Myocyte (in vitro differentiated cells): ENCODE data around the gene SPRED2. TPM values are rescaled to one million over a fixed set of nuclear protein-coding genes. Genes with fewer than 3 reads are reported as not detected.

Source experiments
- DNase-seq: peaks from one replicate; pipeline ENCODE4 v3.0.0-alpha.2; 2012; ENCODE audit warnings: low read depth
- total RNA-seq: library from RNA; depleted of rRNA; stranded (reverse); fragments of >200 nt; gene quantifications from 2 replicates; pipeline ENCODE4 v1.2.3, GENCODE V29; 2014

The SPRED2 gene
- total RNA-seq, 1 donor from 2014 or later: 11.7 TPM

DNA sequence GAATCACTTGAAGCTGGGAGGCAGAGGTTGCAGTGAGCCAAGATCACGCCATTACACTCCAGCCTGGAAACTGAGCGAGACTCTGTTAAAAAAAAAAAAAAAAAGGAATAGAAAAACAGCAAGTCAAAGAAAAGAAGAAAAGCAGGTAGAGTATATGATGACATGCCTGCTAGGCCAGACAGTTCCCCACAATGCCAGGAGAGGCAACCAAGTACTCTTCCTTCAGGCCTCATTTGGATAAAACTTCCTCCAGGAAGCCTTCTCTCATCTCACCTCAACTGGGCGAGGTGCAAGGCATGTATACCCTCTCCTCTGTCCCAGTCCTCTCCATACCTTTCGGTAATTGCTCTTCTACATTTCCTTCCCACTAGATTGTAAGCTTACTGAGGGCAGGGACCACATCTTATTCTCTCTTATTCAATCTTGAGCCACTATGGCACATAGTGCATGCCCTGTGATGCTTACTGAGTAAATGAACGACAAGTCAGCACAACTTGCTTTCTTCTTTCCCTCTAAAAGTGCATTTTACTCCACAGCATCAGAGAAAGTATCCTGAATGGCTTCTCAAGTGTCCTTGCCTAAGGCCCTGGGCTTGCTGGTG, 10.1 kb upstream of the SPRED2 start:
- no peak for DNase-seq

DNA sequence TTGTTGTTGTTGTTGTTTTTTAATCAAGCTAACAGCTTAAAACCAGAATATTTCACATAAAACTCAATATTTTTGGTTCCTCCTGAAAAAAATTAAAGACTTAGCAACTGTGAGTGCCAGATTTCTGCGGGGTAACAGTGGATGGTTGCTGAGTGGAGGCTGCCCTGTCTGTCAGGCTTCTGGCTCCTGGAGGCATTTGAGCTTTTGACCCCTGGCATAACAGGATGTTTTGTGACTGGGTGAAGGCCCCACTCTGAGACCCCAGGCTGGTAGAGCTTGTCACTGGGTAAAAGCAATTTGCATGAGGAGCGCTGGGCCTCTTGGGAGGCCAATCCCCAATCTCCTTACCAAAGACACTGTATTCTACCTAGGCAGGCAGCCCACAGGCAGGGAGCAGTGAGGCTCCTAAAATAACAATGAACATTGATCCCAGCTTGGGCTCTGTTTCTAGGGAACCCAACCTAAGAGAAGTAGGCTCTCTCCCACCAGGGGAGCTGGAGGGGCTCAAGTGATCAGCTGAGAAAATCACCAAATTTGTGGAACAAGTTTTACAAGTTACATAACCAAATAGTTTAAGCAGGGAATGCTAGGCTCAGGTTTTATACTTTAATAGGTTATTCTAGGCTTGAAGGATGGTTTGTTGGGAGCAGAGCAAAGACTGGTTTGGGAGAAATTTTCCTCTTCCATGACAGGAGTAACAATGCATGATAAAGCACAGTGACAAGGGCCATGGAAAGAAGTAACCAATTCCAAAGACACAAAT, 5.9 kb upstream of the SPRED2 start:
- no peak for DNase-seq

DNA sequence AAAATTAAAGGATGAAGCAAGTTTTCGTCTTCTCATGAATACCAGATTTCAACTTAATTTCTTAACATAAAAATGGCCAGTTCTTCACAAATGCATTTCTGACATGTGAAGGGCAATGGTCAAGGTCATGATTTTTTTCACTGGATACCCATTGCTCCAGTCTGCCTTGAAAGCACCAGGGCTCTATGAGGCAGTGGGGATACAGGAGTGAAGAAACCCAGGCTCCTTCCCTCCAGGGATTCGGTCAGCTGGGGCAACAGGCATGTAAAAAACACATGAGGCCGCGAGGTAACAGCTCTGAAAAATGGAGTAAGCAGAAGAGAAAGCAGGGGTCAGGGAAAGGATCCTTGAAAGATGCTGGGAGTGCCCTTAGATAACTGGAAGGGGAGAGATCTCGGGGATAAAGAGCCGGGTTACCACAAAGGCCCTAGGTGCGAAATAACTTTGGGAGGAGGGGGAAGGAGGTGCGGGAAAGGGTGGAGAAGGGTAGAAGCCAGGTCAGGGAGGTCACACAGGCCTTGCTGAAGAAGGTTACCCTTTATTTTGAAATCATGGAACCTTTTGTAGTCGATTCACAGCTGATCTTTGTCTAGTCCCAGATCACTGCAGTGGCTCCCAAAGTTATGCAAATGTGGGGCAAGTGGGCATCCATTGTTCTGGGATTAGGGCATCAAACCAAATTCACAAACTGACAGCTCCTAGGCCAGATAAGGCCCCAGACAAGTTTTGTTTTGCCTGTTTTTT, 5.2 kb upstream of the SPRED2 start:
- DNase-seq: no peak

DNA sequence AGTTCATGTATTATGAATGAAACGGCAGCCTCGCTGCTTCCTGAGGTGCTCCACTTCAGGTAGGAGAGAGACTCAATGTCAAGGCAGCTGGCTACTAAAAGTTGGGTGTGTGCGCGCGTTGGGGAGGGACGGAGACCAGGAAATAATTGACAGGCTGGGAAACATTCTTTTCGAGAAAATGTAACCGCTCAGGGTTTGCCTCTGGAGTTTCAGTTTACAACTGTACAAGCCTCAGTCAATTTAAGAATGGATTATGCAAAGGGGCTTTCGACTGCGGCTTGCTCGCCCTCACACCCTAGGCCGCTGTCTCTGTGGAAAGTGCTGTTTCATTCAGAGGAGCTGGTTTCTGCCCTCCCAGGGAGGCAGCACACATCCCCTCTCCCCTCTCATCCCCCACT, 4.4 kb upstream of the SPRED2 start:
- DNase-seq: no peak

DNA sequence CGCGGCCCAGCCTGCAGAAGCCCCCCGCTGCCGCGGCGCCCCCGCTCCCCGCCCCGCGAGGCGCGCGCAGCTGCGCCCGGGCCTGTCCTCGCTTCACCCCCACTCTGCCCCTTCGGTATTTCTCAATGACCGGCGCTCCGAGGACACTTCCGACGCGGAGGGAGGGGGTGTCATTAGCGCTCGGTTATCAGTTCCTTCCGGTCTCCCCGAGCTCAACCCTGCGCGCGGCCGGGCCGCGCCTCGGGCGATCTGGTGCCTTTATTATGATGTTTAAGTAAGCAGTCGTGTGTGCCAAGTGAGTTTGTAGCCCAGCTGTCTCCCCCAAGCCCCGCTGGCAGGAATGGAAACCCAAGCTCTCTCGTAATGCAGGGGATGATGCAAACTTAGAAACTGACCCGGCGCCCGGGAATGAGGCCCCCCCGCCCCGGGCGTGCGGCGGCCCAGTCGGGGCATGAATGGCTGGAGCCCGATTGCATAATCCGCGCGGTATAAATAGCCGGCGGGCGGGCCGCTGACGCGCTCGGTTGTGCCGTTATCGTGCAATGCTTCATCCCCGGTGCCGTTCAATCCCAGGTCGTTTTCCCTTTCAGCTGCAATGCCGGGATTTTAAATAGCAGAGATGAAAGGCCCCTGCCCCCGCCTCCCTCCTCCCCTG, 3.9 kb upstream of the SPRED2 start:
- peak; percentile 97 for DNase-seq

DNA sequence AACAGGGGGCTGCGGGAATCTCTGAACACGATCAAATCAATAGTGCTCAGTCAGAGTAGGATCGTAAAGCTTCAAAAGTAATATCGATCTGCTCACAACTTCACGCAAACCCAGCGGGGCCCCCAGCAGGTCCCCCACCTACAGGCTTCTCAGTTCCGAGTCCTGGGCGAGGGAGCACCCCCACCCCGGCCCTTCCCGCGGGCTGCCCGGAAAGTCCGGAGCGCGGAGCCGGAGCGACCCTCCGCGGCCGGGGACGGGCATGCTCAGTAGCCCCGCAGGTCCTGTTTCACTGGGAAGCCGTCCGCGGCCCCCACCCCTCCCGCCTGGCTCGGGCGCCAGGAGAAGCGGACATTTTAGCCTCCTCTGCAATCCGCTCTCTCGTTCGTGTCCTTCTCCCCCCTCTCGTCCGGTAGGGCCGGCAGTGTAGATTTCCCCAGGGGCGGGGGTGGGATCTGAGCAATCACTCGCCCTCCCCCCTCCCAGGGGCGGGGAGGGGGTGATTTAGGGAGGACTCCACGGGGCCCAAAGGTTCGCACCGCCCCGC, 3.3 kb upstream of the SPRED2 start:
- peak; percentile 89 for DNase-seq

DNA sequence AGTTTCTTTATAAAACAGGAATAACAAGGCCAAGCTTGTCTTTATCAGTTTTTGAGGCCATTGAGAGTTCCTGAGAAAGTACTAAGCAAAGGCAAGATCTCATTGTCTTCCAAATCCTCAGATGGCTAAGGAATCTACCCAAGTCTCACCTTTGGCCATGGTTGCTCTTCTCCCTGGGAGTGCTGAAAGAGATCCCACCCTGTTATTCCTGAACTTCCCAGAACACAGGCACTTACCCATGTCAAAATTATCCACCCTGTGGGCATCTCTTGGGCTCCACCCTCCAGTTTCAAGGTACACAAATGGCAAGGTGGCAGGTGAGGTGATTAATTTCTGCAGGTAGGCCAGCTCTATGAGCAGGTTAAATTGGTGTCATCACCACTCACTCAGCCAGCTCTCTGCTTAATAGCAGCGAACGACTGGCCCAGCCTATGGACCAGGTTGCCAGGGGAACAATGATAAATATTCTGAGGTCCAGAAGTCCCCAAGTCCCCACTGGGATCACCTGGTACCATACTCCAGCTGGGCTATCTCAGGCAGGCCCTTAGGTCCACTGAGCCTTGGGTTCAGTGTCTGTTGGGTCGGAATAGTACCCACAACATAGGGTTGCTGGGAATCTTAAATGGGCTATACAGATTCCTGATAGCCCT, 2.3 kb upstream of the SPRED2 start:
- no peak for DNase-seq

DNA sequence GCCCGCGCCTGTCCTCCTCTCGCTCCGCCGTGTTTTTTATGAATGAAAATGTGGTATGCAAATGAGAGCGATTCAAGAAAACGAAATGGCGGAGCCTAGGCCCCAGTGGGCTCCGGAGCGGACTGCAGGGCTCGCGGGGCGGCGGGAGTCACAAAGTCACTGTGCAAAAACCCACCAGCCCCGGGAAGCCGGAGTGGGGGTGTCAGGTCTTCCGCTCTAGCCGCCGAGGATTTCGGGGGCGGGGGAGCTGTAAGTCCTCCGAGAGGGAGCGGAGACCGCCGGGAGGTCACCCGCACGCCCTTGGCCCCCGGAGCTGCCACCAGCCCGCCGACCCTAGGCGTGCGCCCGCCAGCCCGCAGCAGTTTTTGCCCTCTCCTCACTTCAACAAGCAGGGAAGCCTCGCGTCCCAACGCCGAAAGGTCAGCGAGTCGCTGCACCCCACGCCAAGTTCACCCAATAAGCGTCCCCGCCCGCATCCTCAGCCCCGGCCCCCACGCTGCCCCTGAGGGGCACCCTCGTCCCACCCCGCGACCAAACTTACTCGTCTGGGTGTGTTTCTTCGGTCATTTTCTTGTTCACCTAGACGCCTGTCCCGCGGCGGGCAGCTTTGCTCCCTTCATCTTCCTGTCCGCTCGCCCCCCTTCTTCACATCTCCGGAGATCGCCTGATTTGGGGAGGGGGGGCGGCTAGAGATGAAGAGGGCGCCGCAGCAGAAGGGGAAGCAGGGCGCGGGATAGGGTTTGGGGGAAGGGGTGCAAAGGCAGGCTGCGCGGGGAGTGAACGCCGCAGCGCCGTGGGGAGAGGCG, 775 bp downstream of the SPRED2 start:
- DNase-seq: peak; percentile 66

DNA sequence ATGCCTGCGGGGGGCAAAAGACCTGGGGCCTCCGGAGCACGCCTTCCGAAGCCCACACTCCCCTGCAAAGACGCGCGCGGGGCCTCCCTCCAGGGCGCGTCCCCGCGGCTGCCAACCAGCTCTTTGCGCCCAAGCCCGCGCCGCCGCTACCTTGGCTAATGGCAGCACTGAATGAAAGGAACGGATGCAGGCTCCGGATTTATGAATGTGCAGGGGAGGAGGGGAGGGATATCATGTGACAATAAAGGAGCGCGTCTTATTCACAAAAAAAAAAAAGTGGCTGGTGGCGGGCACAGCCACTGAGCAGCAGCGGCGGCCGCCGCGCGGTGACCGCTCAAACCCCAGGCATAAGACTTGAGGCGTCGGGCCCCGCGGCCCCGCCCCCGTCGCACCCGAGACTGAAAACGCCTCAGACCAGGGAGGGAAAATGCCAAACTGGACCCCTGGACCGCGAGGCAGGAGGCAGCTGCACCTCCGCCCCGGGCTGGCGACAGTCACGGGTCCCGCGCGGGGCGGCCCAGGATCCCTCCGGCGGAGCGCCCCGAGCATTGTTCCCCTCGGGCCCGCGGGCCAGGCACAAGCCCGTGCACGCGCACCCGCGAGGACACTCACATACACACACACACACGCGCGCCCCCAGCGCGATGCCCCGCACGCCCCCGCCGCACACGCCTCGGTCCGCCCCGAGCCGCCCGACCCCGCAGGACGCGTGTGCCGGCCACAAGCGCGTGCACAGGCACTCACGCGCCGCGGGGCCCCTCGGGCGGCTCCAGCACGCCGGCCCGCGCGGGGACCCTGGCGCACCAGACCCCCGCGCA, 1.6 kb downstream of the SPRED2 start:
- peak; percentile 73 for DNase-seq

DNA sequence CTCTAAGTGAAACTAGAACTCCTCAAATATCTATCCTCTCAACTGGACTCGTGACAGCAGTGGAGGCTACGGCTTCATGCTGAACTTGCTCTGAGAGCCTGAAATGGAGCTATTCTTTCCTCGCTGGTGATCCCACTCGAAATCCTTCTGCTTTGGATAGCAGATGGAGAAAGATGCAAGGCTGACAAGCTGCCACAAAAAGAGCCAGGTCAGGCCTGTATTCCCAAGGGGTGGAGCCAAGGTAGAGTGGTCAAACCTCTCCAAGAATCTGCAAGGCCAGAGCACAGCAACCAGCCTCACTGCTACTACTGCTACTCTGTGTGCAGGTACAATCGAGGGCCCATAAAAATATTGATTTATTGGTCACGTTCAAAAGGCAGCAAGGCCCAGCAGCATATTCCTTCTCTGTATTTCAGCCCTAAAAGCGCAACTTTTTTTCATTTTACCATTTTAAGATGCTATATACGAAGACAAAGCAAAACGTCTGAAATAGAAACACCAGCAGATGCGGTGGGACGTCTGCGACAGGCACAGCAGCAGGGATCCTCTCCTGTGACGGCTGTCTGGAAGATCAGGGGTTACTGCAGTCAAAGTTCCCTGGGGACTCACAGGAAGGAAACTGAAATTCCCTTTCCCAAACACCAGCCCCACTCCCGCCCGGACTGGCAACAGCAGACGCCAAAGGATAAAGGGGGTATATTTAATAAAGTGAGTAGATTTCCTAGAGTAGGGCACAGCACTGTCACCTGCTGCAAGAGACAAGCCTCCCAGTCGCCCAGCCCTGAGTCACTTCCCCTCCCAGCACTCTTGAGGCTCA, 2.4 kb downstream of the SPRED2 start:
- no peak for DNase-seq

DNA sequence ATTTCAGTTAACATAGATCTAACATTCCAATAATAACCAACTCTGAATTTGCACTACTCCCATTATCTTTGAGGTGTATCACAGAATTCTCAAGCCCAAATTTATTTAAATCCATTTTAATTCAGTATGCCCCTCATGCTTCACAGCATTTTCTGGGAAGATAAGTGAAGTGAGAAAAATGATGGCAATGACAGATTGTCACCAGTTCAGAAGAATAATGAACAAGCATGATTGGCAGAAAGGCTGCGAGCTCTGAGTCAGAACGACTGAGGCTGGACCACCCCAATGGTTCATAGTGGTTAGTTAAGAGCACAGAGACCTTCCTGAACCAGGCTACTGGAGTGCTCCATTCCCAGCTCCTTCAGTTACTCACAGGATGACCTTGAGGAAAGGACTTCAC, 4.9 kb downstream of the SPRED2 start:
- DNase-seq: no peak

DNA sequence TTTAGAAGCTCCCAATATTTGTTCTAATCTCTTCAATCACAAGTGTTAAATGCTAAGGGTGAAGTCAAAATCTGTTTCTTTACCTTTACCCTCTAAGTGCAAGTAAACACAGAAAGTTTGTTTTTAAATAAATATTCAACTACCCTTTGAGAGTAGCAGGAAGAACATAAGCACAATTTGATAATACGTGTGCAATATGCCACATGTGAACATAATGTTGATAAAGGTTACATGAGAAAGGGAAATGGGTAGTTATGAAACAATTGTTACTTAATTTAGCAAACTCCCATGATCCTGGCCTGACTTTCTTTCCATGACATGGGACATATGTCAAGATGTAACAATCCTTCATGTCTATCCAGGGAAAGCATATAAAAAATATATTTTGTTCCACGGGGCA, 7.1 kb downstream of the SPRED2 start:
- DNase-seq: no peak

DNA sequence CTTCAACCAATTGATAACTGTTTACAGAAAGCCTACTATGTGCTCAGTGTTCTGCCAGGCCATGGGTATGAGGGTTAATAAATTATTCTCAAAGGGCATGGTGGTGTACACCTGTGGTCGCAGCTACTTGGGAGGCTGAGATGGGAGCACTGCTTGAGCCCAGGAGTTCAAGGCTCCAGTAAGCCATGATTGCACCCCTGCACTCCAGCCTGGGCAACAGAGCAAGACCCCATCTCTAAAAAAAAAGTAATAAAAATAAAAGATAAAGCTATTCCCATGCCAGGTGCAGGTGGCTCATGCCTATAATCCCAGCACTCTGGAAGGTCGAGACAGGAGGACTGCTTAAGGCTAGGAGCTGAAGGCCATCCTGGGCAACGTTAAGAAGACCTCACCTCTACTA, 8.0 kb downstream of the SPRED2 start:
- no peak for DNase-seq

DNA sequence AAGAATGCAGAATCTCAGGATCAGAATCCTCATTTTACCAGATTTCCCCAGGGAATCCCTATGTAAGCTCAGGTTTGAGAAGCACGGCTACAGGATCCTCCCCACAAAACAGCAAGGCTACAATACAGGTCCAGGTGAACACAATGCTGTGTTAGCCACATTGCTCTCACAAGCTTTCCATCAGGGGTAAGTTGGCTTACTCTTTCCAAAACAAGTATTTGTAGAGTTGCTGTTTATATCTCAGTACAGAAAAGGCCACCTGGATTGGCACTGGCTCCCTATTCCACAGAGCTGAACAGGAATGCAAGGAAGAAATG, 11.0 kb downstream of the SPRED2 start:
- DNase-seq: no peak

DNA sequence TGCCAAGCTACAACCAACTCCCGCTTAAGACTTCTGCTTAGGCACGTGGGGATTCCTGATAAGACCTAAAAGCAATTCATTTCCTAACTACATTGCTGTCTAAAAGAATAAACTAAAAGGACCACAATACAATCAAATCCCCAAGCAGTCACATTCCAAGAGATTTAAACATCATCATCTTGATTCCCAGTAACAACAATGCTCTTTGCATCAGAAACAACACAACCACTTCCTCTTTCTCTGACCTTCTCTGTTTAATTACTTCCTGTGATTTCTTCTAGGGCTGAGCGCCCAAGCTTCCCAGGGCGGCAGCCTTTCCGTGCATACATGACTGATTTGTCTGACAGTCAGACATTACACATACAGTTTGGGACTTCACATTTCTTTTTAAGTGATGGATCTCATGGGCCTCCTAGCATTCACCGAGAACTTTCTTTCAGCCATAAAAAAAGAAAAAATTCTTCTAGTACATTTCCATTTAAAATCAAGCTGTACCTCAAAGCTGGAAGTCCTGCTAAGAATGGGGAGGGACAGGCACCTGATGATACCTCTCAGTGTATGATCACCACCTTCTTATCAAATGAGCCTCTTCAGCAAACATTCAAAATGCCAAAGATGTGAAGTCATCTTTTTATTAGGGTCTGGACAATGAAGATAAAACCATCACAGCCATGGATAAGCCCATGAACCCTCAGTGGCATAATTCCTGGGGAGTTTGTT, 11.5 kb downstream of the SPRED2 start:
- DNase-seq: no peak

DNA sequence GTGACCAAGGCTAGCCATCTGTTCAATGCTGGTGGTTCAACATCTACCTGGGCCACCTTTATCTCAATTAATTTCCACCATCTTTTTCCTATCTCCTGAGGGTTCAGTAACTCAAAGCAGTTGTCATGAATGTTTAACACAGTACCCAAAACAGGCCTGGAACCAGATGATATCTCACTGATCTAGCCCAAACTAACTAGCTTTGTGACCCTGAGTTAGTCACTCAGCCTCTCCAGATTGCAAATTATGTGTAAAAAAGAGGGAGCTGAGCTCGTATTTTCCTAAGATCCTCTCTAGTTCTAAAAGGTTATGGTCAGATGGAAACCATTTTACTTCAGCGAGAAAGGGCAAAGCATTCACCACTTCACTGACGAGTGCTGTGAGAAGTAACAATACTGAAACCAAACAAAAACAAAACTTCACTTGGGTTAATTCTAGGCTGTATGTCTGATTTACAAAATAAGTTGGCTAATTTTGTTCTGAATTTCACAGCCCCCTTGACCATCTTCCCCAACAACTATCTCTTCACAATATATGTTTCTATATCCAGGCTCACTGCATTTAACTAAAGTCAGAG, 14.8 kb downstream of the SPRED2 start:
- no peak for DNase-seq

DNA sequence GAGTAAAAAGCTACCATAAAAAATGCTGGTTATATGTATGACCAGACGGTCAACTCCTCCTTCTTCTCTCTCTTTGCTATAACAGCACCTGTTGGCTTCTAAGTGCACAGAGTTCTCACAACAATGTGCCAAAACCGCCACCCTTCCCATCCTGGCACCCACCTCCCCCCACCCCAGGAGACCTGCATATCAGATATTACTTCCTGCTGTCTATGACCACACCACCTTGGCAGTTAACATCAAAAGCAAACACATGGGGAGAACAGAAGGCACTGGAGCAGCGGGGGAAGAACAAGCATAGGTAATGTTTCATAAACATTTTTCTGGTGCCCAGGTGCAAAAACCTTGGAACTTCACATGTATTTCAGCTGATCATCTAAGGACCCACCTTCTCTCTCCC, 15.5 kb downstream of the SPRED2 start:
- no peak for DNase-seq

DNA sequence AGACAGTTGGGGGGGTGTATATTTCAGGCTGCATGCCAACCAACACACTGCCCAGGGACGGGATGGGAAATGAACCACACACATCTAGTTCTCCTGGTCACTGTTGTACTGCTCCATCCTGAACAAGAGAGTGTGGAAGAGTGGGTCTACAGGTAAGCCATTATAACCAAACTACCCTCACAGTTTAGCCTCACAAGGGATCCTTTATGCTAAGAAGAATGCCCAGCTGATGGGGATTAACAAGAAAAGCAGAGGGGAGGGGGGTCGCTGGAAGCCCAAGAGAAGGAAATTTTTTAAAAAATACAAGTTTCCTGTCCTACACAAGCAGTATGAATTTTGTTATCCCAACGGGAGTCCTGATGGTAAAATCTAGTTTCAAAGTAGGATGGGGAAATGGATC, 16.1 kb downstream of the SPRED2 start:
- no peak for DNase-seq
